HG02798 (cell line): Measurements from ENCODE around the gene ZNF554.
"Not testable (repeated sequence)": the region's sequence is repeated elsewhere in the genome, so short reads cannot be mapped to it uniquely, and the experiment has no call there.

ENCODE experiments used
- ATAC-seq: cut with Tn5 transposase; IDR thresholded peaks from one replicate; pipeline ENCODE4 v1.9.1; 2021; ENCODE audit warnings: mild to moderate bottlenecking; ENCODE audit not compliant: unreplicated experiment, poor library complexity

ZNF554 gene

GRCh38 chr19:2865334-2866100 lies 45.8 kb downstream of the ZNF554 start:
- no peak for ATAC-seq

- no peak for ATAC-seq
Measured at GRCh38 chr19:2866495-2867024, 46.9 kb downstream of the ZNF554 start.

GRCh38 chr19:2867025-2867991 lies 47.6 kb downstream of the ZNF554 start, which contains the start of gene ZNF556:
Gene ZNF556, plus strand, starts transcription at chr19:2867335. Its CDS starts 87 bp downstream, at chr19:2867422.
- ATAC-seq = no peak

GRCh38 chr19:2869618-2870017 lies 50.0 kb downstream of the ZNF554 start:
- no peak for ATAC-seq

GRCh38 chr19:2872175-2872574 lies 52.5 kb downstream of the ZNF554 start:
- not testable (repeated sequence) for ATAC-seq

- no peak for ATAC-seq
Measured at GRCh38 chr19:2877398-2878331, 58.0 kb downstream of the ZNF554 start.

GRCh38 chr19:2883686-2884439 lies 64.2 kb downstream of the ZNF554 start:
- no peak for ATAC-seq

GRCh38 chr19:2885736-2886135 lies 66.1 kb downstream of the ZNF554 start:
- ATAC-seq = no peak
